ENCODE results near the gene MAMDC2. TPM values are rescaled to one million over a fixed set of nuclear protein-coding genes. Genes with fewer than 3 reads are reported as not detected.

Gene MAMDC2
- total RNA-seq, 2 donors from 2014 or later = 13.4 to 48.1 TPM

- no peak for DNase-seq (ENCODE audit: low spot score)
- intact Hi-C loops (cut with DNase I) = no loop called here
Observed at GRCh38 chr9:70262948-70263347, 219.3 kb downstream of the MAMDC2 start.

DNA sequence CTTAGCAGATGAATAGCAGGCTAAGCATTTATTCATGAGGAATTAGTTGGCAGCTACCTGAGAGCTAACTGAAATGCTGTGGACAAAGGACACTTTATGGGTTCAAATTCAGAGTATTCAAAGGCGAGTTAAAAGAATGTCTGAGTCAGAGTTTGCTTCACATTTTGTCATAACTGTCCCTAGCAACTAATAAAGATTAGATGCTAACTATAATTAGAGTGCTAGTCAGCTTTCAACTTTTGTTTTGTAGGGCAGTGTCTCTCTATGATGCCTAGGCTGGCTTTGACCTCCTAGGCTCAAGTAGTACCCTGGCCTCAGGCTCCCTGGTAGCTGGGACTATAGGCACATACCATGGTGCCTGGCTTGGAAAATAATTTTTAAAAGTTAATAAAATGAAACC is 219.8 kb downstream of the MAMDC2 start:
- intact Hi-C loops (cut with DNase I) = no loop called here

More for the DNA sequence above, 219.8 kb downstream of the MAMDC2 start:
- DNase-seq (ENCODE audit: low spot score) = no peak

Other genes starting within 250 kb of the MAMDC2 start
- not detected for gene CFAP95, start 223.0 kb upstream of the MAMDC2 start, total RNA-seq
- 10 to 100 TPM; 26.4 to 32.1 TPM for gene SMC5, start 215.1 kb downstream of the MAMDC2 start, total RNA-seq